Activated T-cell treated with anti-CD3 and anti-CD28 coated beads for 1 hour (primary cell): ENCODE data around the gene TATDN2.

Source experiments
- DNase-seq: peaks from one replicate; pipeline ENCODE4 v3.0.0-alpha.2; 2020; ENCODE audit warnings: low read depth

TATDN2 gene

GRCh38 chr3:10320320-10320677 lies 72.0 kb downstream of the TATDN2 start:
- DNase-seq = no peak

GRCh38 chr3:10321630-10322351 lies 73.5 kb downstream of the TATDN2 start:
- DNase-seq = no peak

- no peak for DNase-seq
These were observed 74.1 kb downstream of the TATDN2 start for GRCh38 chr3:10322352-10322710.

GRCh38 chr3:10327592-10327991 lies 79.3 kb downstream of the TATDN2 start:
- no peak for DNase-seq

GRCh38 chr3:10328460-10329071 lies 80.3 kb downstream of the TATDN2 start:
- no peak for DNase-seq

- no peak for DNase-seq
These were observed 81.3 kb downstream of the TATDN2 start for GRCh38 chr3:10329495-10330015.

- DNase-seq = no peak
These were observed 82.1 kb downstream of the TATDN2 start for GRCh38 chr3:10330319-10330718.
